ENCODE measurements around the gene RPH3AL. TPM values are rescaled to one million over a fixed set of nuclear protein-coding genes. Genes with fewer than 3 reads are reported as not detected.

RPH3AL gene
- total RNA-seq, 1 donor = 1.3 TPM

DNA sequence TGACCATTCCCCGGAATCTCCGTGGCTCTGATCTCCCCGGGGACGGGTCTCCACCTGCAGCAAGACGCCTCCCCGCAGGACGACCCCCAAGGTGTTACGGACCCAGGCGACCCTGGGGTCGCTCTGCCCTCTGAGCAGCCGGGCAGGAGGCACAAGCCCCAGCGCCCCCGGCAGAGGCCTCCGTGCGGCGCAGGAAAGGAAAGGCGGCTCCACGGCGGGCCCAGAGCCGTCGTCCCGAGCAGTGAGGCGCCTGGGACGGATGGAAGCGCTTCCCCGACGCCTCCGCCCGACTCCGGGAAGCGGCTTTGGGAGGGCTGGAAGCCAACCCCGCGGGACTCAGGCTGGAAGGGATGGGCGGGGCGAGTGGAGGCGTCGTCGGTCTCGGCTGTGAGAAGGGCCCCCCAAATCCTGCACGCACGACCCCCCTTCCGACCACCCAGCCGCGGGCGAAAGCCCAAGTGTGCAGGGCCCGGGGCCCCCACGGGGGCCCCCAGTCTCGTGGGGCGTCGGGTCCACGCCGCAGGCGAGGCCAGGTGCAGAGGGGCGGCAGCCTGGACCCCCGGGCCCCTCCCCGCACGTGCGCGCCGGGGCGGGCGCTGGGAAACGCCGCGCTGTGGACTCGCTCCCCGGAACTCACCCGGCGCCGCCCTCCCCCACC lies 32.7 kb upstream of the RPH3AL start:
- peak overlapping the region; percentile 55 for H3K4me3 ChIP-seq (ENCODE audit: low read depth, low read length)
- TF ChIP-seq CTCF (IDR thresholded peaks at IDR 0.05; ENCODE audit: insufficient read depth, low read depth, low read length) = no peak
- DNase-seq (ENCODE audit: low read depth) = no peak

DNA sequence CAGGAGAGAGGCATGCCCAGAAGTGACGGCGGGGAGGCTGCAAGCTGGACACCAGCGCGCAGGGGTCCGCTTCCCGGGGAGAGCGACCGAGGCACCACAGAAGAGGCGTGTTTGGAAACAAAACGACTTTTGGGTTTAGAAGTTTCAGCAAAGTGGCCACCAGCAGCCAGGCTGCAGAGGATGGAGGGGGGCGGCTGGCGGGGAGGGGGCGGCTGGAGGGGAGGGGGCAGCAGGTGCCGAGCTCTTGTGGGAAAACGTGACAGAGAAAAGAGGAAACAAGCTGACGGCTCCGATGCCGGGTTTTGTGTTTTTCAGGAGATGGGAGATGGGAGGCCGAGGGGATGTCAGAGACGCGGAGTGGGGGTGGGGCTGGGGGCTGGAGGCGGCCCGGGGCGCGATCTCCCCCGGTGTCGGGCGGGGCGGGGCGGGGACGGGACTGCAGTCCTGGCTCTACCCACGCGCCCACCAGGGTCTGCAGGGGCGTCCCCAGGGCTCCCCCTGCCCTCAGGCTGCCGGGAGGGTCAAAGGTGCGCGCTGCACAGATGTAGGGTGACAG lies 32.1 kb upstream of the RPH3AL start:
- H3K4me3 ChIP-seq (ENCODE audit: low read depth, low read length) = no peak overlapping the region
- DNase-seq (ENCODE audit: low read depth) = no peak
- no peak for TF ChIP-seq CTCF (IDR thresholded peaks at IDR 0.05; ENCODE audit: insufficient read depth, low read depth, low read length)

DNA sequence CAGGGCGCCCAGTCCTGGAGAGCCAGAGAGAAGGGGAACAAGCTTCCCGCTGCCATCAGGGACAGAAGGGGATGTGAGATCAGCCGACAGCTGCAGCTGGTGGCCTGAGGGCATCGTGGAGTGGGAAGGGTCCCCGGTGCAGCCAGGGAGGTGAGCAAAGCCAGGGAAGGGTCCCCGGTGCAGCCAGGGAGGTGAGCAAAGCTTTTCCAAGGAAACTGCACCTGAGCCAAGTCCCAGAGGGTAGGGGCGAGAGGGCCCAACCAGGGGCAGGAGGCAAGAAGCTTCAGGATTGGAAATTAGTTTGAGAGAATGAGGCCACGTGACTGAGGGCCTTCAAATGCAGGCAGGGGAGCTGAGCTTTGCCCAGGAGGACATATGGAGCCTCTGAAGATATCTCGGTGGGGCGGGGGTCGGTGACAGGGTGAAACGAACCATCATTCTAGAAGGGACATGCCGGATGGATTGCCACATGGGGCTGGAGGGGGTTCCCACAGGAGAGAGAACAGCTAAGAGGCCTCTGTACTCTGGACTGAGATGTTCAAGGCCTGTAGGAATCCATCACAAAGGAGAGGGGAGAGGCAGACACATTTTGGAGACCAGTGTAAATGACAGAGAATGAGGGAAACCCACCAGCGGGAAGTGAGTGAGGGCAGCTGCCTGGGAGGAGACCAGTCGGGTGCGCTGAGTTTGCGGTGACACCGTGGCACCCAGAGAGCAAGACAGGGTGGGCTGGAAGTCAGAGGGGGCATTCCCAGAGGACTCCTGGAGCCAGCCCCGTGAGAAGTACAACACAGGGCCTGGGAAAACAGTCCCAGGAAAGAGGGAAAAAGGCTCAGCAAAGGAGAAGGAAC lies 31.4 kb upstream of the RPH3AL start:
- no peak overlapping the region for H3K4me3 ChIP-seq (ENCODE audit: low read depth, low read length)
- DNase-seq (ENCODE audit: low read depth) = no peak
- TF ChIP-seq CTCF (IDR thresholded peaks at IDR 0.05; ENCODE audit: insufficient read depth, low read depth, low read length) = no peak

- TF ChIP-seq CTCF (IDR thresholded peaks at IDR 0.05; ENCODE audit: insufficient read depth, low read depth, low read length) = no peak
- no peak overlapping the region for H3K4me3 ChIP-seq (ENCODE audit: low read depth, low read length)
- DNase-seq (ENCODE audit: low read depth) = peak; percentile 65
Observed at GRCh38 chr17:382644-383533, 30.3 kb upstream of the RPH3AL start.

DNA sequence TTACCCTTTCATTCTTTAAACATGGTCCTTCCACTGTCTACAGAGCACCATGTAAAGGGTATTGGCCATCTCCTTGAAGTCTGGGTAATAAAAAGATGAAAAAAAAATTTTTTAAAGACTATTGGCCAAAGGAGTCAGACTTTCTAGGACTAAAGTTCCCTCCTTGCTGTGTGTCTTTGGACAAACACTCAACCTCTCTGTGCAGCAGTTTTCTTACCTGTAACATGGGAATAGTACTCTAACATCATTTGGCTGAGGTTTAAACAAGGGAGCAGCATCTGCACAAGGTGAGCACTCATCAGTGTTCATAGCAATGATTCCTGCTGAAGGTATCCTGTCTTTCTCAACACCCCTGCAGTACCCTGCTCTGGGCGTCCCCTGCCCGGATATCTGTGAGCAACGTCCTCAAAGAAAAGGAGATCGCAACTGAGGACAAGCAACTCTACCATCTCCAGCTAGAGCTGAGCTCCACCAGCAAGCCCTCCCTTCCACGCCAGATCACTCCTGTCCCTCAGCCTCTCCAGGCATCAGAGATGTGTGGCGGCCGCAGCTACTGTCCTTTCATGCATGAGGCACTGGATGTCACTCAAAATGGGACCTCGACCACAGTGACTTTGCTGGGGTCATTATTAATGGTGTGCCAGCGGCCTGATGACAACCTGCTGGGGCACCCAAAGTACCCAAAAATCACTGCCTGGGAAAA lies 29.5 kb upstream of the RPH3AL start:
- no peak for TF ChIP-seq CTCF (IDR thresholded peaks at IDR 0.05; ENCODE audit: insufficient read depth, low read depth, low read length)
- no peak for DNase-seq (ENCODE audit: low read depth)
- H3K4me3 ChIP-seq (ENCODE audit: low read depth, low read length) = no peak overlapping the region

- H3K4me3 ChIP-seq (ENCODE audit: low read depth, low read length) = no peak overlapping the region
- TF ChIP-seq CTCF (IDR thresholded peaks at IDR 0.05; ENCODE audit: insufficient read depth, low read depth, low read length) = no peak
- DNase-seq (ENCODE audit: low read depth) = no peak
Observed at GRCh38 chr17:381516-381915, 28.9 kb upstream of the RPH3AL start.
